GF-D8 (cell line): Measurements from ENCODE around the gene SLC35B2.

Source experiments
- DNase-seq: peaks from one replicate; lab custom pipeline; 2025; lab: John Stamatoyannopoulos, UW

SLC35B2 gene

GRCh38 chr6:44221291-44221960, 35.9 kb downstream of the SLC35B2 start:
- DNase-seq: peak; percentile 79

GRCh38 chr6:44220913-44221290, 36.4 kb downstream of the SLC35B2 start:
- DNase-seq: no peak

- no peak for DNase-seq
Measured at GRCh38 chr6:44219815-44220784, 37.2 kb downstream of the SLC35B2 start.

GRCh38 chr6:44219053-44219814, 38.1 kb downstream of the SLC35B2 start:
- peak; percentile 72 for DNase-seq

GRCh38 chr6:44217332-44218143, 39.8 kb downstream of the SLC35B2 start:
- no peak for DNase-seq

GRCh38 chr6:44216677-44217331, 40.5 kb downstream of the SLC35B2 start, which contains the start of gene MYMX:
Gene MYMX (plus strand): TSS chr6:44216926. CDS start chr6:44217472, 546 bp downstream.
- no peak for DNase-seq

GRCh38 chr6:44214307-44214706, 43.0 kb downstream of the SLC35B2 start:
- no peak for DNase-seq

- peak; percentile 36 for DNase-seq
Measured at GRCh38 chr6:44211284-44211683, 46.0 kb downstream of the SLC35B2 start.

- DNase-seq: no peak
Measured at GRCh38 chr6:44207966-44208365, 49.4 kb downstream of the SLC35B2 start.
